C4-2B (cell line): ENCODE results near the gene ABHD13.

ENCODE experiments used
- H3K27ac ChIP-seq: fragments of 450-650 bp; 2 replicates; pipeline ENCODE4 v1.5.1; 2017
- CTCF ChIP-seq: fragments of 450-650 bp; conservative IDR thresholded peaks from 2 replicates; pipeline ENCODE4 v1.5.1; 2017; ENCODE audit warnings: mild to moderate bottlenecking
- ZFX ChIP-seq: fragments of 450-650 bp; IDR thresholded peaks from 2 replicates; pipeline ENCODE4 v1.6.1; 2017

Gene ABHD13

GRCh38 chr13:108212886-108213285 lies 5.3 kb upstream of the ABHD13 start:
- TF ChIP-seq ZFX, result no peak
- no peak for TF ChIP-seq CTCF
- H3K27ac ChIP-seq, result no peak overlapping the region

DNA sequence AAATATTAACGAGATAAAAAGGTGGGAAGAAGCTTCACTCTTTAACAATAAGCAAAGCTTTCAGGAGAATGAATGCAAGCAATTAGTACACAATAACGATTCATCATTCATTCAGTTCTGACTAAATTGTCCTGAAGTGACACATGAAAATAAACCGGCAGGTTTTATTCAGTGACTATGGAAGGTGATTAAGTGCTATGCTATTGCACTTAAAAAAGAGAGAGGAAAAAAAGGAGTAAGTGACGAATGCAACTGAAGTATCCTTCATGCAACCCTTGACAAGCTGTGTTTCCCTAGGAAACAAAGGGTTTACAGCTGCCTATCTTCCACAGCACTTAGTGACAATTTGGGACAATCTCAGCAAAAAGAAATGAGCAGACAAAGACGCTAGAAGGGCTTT lies 4.2 kb upstream of the ABHD13 start:
- TF ChIP-seq CTCF (no peak), ZFX (no peak)
- H3K27ac ChIP-seq, result no peak overlapping the region

DNA sequence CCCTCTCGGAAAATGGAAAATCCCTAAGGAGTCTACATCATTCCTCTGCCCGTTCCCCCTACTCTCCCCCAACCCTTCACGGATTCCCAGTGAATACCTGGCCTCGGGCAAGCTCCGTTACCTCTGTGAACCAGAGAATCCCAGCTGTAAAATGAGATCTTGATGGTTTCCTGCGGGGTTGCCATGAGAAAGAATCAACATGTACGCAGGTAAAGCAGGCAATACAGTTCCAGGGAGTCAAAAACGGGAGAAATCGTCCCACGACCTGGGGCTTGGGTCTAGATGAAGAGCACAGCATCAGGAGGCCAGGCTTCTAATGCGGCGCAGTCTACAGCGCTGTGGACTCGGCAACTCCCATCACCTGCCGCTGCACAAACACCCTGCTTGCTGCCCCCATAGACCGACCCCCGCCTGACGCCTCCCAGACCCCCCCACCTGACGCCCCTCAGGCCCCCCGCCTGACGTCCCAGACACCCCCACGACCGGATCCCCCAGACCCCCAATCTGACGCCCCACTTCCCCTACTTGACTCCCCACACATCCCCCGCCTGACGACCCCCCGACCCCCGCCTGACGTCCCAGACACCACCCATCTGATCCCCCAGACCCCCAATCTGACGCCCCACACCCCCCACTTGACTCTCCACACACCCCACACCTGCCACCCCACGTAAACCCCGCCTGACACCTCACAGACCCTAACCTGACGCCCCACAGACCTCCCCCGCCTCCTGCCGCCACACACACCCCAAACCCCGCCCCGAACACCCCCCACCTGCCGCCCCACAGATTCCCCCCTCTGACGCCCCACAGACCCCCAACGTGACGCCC lies 3.5 kb upstream of the ABHD13 start:
- H3K27ac ChIP-seq, result no peak overlapping the region; the same call in 1 of the 2 replicates
- TF ChIP-seq CTCF (no peak), ZFX (no peak)

DNA sequence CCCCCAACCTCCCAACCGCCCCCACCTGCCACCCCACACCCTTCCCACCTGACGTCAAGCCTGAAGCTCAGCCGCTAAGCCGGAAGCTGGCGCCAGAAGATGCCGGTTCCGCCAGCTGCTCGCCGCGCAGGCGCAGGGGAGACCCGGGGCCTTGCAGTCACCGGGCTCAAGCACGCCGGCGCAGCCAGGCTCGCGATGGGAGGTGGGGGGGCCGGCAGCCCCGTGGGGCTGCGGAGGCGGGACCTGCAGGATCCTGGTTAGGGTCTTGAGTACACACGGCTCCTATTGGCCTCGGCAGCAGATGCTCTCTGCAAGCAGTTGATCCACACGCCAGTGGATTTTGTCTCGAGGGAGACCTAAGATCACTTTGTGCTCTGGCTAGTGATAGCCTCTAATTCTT lies 2.8 kb upstream of the ABHD13 start, which contains the start of gene LIG4:
TSS of gene LIG4 (minus strand) at position 101 of the 400 bp plus-strand sequence. CDS start 4,268 bp downstream, outside the sequence.
- TF ChIP-seq CTCF, result no peak
- no peak for TF ChIP-seq ZFX
- H3K27ac ChIP-seq, result peak within 1 kb of the TSS; percentile 55

- peak overlapping the region; percentile 91 for H3K27ac ChIP-seq
Measured at GRCh38 chr13:108217307-108218043, 717 bp upstream of the ABHD13 start.

DNA sequence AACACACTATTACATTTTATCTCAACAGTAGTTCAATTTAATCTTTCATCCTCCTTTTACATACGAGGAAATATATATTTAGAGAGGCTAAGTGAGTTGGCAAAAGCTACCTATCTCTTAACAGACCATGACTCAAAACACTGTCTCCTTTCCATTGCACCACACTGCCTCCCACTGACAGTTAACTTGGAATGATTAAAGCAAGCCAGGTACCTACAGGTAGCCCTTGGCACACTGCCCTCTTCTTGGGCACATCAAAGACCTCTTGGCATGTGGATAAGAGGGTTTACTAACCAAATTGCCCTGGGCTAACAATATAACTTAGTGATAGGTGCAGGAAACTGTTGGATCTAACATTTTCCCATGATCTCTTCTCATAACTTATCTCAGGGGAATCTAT lies 1.8 kb downstream of the ABHD13 start:
- no peak overlapping the region for H3K27ac ChIP-seq
- TF ChIP-seq ZFX (no peak), CTCF (peak; percentile 21)

DNA sequence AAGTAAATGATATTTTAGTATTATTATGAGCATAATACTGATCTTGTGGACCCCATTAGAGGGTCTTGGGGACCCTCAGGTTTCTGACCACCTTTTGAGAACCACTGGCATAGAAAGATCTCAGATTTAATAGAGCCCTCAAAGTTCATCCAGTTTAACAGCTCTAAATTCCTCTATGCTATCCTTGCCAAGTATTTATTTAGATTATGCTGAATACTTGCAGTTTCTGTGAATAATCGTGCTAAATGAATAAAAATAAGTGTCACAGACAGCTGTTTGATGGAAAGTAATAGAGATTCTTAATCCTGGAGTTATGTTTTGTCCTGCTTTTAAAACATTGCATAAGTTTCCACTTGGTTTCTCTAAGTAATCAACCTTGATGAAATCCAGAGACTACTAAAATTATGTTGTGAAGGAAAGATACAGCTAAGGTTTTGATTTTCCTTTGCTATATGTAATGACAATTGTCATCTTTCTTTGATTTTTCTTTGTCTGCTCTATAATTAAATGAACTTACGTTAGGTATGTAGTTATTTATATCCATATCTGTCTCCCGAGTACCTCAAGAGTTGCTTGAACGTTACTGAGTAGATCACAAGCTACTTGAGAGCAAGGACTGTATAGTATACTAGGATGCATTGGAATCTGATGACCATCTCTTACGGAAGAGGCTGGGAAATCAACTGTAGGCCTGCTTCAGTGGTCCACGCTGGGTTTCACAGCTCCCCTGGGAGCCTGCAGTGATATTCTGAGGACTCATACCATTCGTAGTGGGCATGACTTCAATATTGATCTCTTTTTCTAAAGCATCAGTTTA lies 5.7 kb downstream of the ABHD13 start:
- TF ChIP-seq ZFX (no peak), CTCF (no peak)

More for the DNA sequence above, 5.7 kb downstream of the ABHD13 start:
- no peak overlapping the region for H3K27ac ChIP-seq
